K562 (cell line): ENCODE results near the gene GPR32. TPM values are rescaled to one million over a fixed set of nuclear protein-coding genes. Genes with fewer than 3 reads are reported as not detected.
A peak's percentile ranks its signal among the peaks of the same experiment; 100 is the strongest.

Experiments used
- CBFB ChIP-seq: sonication (generic); formaldehyde crosslinking; IDR thresholded peaks from 2 replicates; pipeline ENCODE4 v1.4.0; 2020; ENCODE audit warnings: mild to moderate bottlenecking, missing genetic modification reagents
- CBX5 ChIP-seq: IDR thresholded peaks from 2 replicates; pipeline ENCODE4 v1.6.1; 2014; ENCODE audit warnings: low read depth, borderline replicate concordance
- CREB3L1 ChIP-seq: fragments of 450-650 bp; IDR thresholded peaks from 2 replicates; pipeline ENCODE4 v1.6.1; 2014; ENCODE audit warnings: low read depth, mild to moderate bottlenecking, moderate library complexity, borderline replicate concordance
- E2F4 ChIP-seq: sonication (generic); formaldehyde crosslinking; IDR thresholded peaks from 2 replicates; pipeline ENCODE4 v1.8.0; 2022; ENCODE audit warnings: mild to moderate bottlenecking, low read depth, missing genetic modification reagents
- ERF ChIP-seq: fragments of 450-650 bp; formaldehyde crosslinking; IDR thresholded peaks from 2 replicates; pipeline ENCODE4 v1.4.0; 2020; ENCODE audit warnings: mild to moderate bottlenecking, mixed read lengths
- ETV1 ChIP-seq: fragments of 450-650 bp; conservative IDR thresholded peaks from 2 replicates; pipeline ENCODE4 v1.6.1; 2016; ENCODE audit warnings: missing genetic modification characterization, control low read depth, low read depth, missing compliant biosample characterization
- HNRNPUL1 ChIP-seq: fragments of 200-400 bp; formaldehyde crosslinking; IDR thresholded peaks from 2 replicates; pipeline ENCODE4 v1.6.1; 2017; ENCODE audit warnings: low read length
- KAT2B ChIP-seq: IDR thresholded peaks from one replicate; pipeline ENCODE4 v1.6.1; 2012; ENCODE audit warnings: low read depth, mild to moderate bottlenecking, control low read depth, inconsistent platforms, low read length, moderate library complexity
- KAT8 ChIP-seq: fragments of 450-650 bp; IDR thresholded peaks from 2 replicates; pipeline ENCODE4 v1.6.1; 2016; ENCODE audit warnings: low read depth, mild to moderate bottlenecking
- SMAD2 ChIP-seq: fragments of 150-350 bp; IDR thresholded peaks from 2 replicates; pipeline ENCODE4 v1.6.1; 2014; ENCODE audit warnings: low read depth, mild to moderate bottlenecking, low read length
- YBX1 ChIP-seq: fragments of 450-650 bp; IDR thresholded peaks from 2 replicates; pipeline ENCODE4 v1.7.1; 2016; ENCODE audit warnings: mild to moderate bottlenecking
- ZBTB33 ChIP-seq: sonication (generic); formaldehyde crosslinking; IDR thresholded peaks from 2 replicates; pipeline ENCODE4 v1.8.1; 2023; ENCODE audit warnings: mild to moderate bottlenecking, missing genetic modification reagents
- ZBTB9 ChIP-seq: fragments of 450-650 bp; formaldehyde crosslinking; IDR thresholded peaks from 2 replicates; pipeline ENCODE4 v1.4.0; 2020; ENCODE audit warnings: mild to moderate bottlenecking, moderate library complexity
- ZNF3 ChIP-seq: fragments of 250-450 bp; sonication (Bioruptor Pico); IDR thresholded peaks from 2 replicates; pipeline ENCODE4 v1.5.0; 2021; ENCODE audit warnings: mild to moderate bottlenecking, moderate library complexity
- ZSCAN32 ChIP-seq: fragments of 450-650 bp; formaldehyde crosslinking; IDR thresholded peaks from 2 replicates; pipeline ENCODE4 v1.4.0; 2020; ENCODE audit warnings: mild to moderate bottlenecking, moderate library complexity
- polyA plus RNA-seq, 8 experiments: library from polyadenylated mRNA; depleted of rRNA in 4 of 8; stranded (reverse) in 5 of 8; unstranded in 3 of 8; fragments of >200 nt; fragmentation: Nextera tagmentation in 2 of 8; fragmentation: Illumina TruSeq in 1 of 8; extraction: Ambion mirVana in 2 of 8; extraction: Trizol in 1 of 8; gene quantifications; 2 replicates each; pipeline versions ENCODE4 v1.2.1 to v1.2.3, GENCODE V29; 2011 to 2014; ENCODE audit warnings: inconsistent platforms in 1 of 8, missing spikeins in 1 of 8
- total RNA-seq, 7 experiments: library from RNA; depleted of rRNA in 6 of 7; stranded (reverse); fragments of >200 nt in 6 of 7; fragmentation: Illumina TruSeq in 2 of 7; extraction: Trizol in 2 of 7; gene quantifications; 2 replicates each; pipeline versions ENCODE4 v1.2.1 to v1.2.3, GENCODE V29; 2011 to 2021; ENCODE audit warnings: low replicate concordance in 1 of 7
- TF ChIP-seq, protein P1 (sequence below): sonication (generic); formaldehyde crosslinking; IDR thresholded peaks from 2 replicates; pipeline ENCODE4 v1.8.1; 2023; ENCODE audit warnings: missing genetic modification reagents, mild to moderate bottlenecking, borderline replicate concordance

The GPR32 gene
- total and polyA plus RNA-seq, 9 of the 15 experiments (the other 6 are each of a cell fraction or from before 2014, with no cell fraction given), result not detected

- TF ChIP-seq ZBTB9 (peak; percentile 4; the same call in 1 of the 2 replicates), ETV1 (0 out of 2 replicates have a peak, but pooled peaks have one; percentile 19), ERF (CRISPR knock-in tag) (peak; percentile 83; the same call in 1 of the 2 replicates), ZBTB33 (CRISPR knock-in tag) (no peak), E2F4 (CRISPR knock-in tag) (0 out of 2 replicates have a peak, but pooled peaks have one; percentile 42), YBX1 (no peak), HNRNPUL1 (no peak), CBFB (CRISPR knock-in tag) (peak; percentile 51; the same call in 1 of the 2 replicates), SMAD2 (no peak), KAT2B (peak; percentile 77), CREB3L1 (peak; percentile 79; the same call in 1 of the 2 replicates), CBX5 (0 out of 2 replicates have a peak, but pooled peaks have one; percentile 35), KAT8 (no peak), ZSCAN32 (CRISPR knock-in tag) (no peak), ZNF3 (CRISPR knock-in tag) (no peak)
- TF ChIP-seq, protein P1, sequence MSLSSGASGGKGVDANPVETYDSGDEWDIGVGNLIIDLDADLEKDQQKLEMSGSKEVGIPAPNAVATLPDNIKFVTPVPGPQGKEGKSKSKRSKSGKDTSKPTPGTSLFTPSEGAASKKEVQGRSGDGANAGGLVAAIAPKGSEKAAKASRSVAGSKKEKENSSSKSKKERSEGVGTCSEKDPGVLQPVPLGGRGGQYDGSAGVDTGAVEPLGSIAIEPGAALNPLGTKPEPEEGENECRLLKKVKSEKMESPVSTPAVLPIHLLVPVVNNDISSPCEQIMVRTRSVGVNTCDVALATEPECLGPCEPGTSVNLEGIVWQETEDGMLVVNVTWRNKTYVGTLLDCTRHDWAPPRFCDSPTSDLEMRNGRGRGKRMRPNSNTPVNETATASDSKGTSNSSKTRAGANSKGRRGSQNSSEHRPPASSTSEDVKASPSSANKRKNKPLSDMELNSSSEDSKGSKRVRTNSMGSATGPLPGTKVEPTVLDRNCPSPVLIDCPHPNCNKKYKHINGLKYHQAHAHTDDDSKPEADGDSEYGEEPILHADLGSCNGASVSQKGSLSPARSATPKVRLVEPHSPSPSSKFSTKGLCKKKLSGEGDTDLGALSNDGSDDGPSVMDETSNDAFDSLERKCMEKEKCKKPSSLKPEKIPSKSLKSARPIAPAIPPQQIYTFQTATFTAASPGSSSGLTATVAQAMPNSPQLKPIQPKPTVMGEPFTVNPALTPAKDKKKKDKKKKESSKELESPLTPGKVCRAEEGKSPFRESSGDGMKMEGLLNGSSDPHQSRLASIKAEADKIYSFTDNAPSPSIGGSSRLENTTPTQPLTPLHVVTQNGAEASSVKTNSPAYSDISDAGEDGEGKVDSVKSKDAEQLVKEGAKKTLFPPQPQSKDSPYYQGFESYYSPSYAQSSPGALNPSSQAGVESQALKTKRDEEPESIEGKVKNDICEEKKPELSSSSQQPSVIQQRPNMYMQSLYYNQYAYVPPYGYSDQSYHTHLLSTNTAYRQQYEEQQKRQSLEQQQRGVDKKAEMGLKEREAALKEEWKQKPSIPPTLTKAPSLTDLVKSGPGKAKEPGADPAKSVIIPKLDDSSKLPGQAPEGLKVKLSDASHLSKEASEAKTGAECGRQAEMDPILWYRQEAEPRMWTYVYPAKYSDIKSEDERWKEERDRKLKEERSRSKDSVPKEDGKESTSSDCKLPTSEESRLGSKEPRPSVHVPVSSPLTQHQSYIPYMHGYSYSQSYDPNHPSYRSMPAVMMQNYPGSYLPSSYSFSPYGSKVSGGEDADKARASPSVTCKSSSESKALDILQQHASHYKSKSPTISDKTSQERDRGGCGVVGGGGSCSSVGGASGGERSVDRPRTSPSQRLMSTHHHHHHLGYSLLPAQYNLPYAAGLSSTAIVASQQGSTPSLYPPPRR (CRISPR knock-in tag), result peak; percentile 66; the same call in 1 of the 2 replicates
Measured at GRCh38 chr19:50724522-50725217, 45.6 kb upstream of the GPR32 start (continued).
